ENCODE data around the gene GALNT4. TPM values are rescaled to one million over a fixed set of nuclear protein-coding genes. Genes with fewer than 3 reads are reported as not detected.

GALNT4 gene
- total RNA-seq, 3 donors from 2014 or later: 4.1 to 7.1 (median 5.5) TPM

- ATAC-seq (no peak), DNase-seq (no peak)
- H3K9me3 Mint-ChIP-seq: no peaks in the 10 kb centered on the region
- peaks cover 27% of the 10 kb centered on the region for H3K36me3 Mint-ChIP-seq (ENCODE audit: insufficient read depth)
- H3K4me3 Mint-ChIP-seq: peak overlapping the region; percentile 64
- no peaks in the 10 kb centered on the region for H3K27me3 Mint-ChIP-seq (ENCODE audit: low read depth)
- H3K4me1 Mint-ChIP-seq (ENCODE audit: low read depth): peaks cover 54% of the 10 kb centered on the region
Observed at GRCh38 chr12:89521364-89522223, 3.0 kb downstream of the GALNT4 start.

GRCh38 chr12:89517720-89518119 is 6.9 kb downstream of the GALNT4 start:
- peaks cover 15% of the 10 kb centered on the region for H3K36me3 Mint-ChIP-seq (ENCODE audit: insufficient read depth)
- H3K9me3 Mint-ChIP-seq: no peaks in the 10 kb centered on the region
- DNase-seq (no peak), ATAC-seq (no peak)
- H3K27me3 Mint-ChIP-seq (ENCODE audit: low read depth): no peaks in the 10 kb centered on the region
- no peak overlapping the region for H3K4me3 Mint-ChIP-seq
- peaks cover 33% of the 10 kb centered on the region for H3K4me1 Mint-ChIP-seq (ENCODE audit: low read depth)

- Mint-ChIP-seq H3K27me3 (ENCODE audit: low read depth) (no peaks in the 10 kb centered on the region), H3K9me3 (no peaks in the 10 kb centered on the region), H3K4me3 (no peak overlapping the region), H3K4me1 (ENCODE audit: low read depth) (peaks cover 27% of the 10 kb centered on the region), H3K36me3 (ENCODE audit: insufficient read depth) (peaks cover 10% of the 10 kb centered on the region)
- DNase-seq: no peak
- ATAC-seq: no peak
Observed at GRCh38 chr12:89516633-89517032, 8.0 kb downstream of the GALNT4 start.

- DNase-seq: no peak
- H3K9me3 Mint-ChIP-seq: no peaks in the 10 kb centered on the region
- H3K27me3 Mint-ChIP-seq (ENCODE audit: low read depth): no peaks in the 10 kb centered on the region
- peaks cover 16% of the 10 kb centered on the region for H3K4me1 Mint-ChIP-seq (ENCODE audit: low read depth)
- ATAC-seq: peak in 1 of 2 donors; percentile 35
- H3K36me3 Mint-ChIP-seq (ENCODE audit: insufficient read depth): peaks cover 5% of the 10 kb centered on the region
- no peak overlapping the region for H3K4me3 Mint-ChIP-seq
Observed at GRCh38 chr12:89514751-89515150, 9.8 kb downstream of the GALNT4 start.

- ATAC-seq: no peak
- no peaks in the 10 kb centered on the region for H3K27me3 Mint-ChIP-seq (ENCODE audit: low read depth)
- no peak for DNase-seq
- peaks cover 10% of the 10 kb centered on the region for H3K4me1 Mint-ChIP-seq (ENCODE audit: low read depth)
- H3K9me3 Mint-ChIP-seq: no peaks in the 10 kb centered on the region
- peaks cover 1% of the 10 kb centered on the region for H3K36me3 Mint-ChIP-seq (ENCODE audit: insufficient read depth)
- H3K4me3 Mint-ChIP-seq: no peak overlapping the region
Observed at GRCh38 chr12:89513544-89513943, 11.1 kb downstream of the GALNT4 start.

- H3K27me3 Mint-ChIP-seq (ENCODE audit: low read depth): no peaks in the 10 kb centered on the region
- peaks cover 3% of the 10 kb centered on the region for H3K36me3 Mint-ChIP-seq (ENCODE audit: insufficient read depth)
- H3K4me1 Mint-ChIP-seq (ENCODE audit: low read depth): peaks cover 14% of the 10 kb centered on the region
- H3K4me3 Mint-ChIP-seq: no peak overlapping the region
- no peak for DNase-seq
- no peaks in the 10 kb centered on the region for H3K9me3 Mint-ChIP-seq
- ATAC-seq: no peak
Observed at GRCh38 chr12:89507015-89507824, 17.4 kb downstream of the GALNT4 start.

- Mint-ChIP-seq H3K4me3 (no peak overlapping the region), H3K36me3 (ENCODE audit: insufficient read depth) (peaks cover 6% of the 10 kb centered on the region), H3K9me3 (no peaks in the 10 kb centered on the region), H3K27me3 (ENCODE audit: low read depth) (no peaks in the 10 kb centered on the region), H3K4me1 (ENCODE audit: low read depth) (peaks cover 14% of the 10 kb centered on the region)
- ATAC-seq: no peak
- DNase-seq: no peak
Observed at GRCh38 chr12:89506050-89506449, 18.5 kb downstream of the GALNT4 start.

GRCh38 chr12:89504560-89505346 is 19.8 kb downstream of the GALNT4 start:
- DNase-seq: no peak
- Mint-ChIP-seq H3K4me3 (no peak overlapping the region), H3K4me1 (ENCODE audit: low read depth) (peaks cover 14% of the 10 kb centered on the region), H3K27me3 (ENCODE audit: low read depth) (no peaks in the 10 kb centered on the region), H3K9me3 (no peaks in the 10 kb centered on the region), H3K36me3 (ENCODE audit: insufficient read depth) (peaks cover 14% of the 10 kb centered on the region)
- no peak for ATAC-seq

GRCh38 chr12:89501793-89502192 is 22.8 kb downstream of the GALNT4 start:
- H3K27me3 Mint-ChIP-seq (ENCODE audit: low read depth): no peaks in the 10 kb centered on the region
- H3K4me3 Mint-ChIP-seq: no peak overlapping the region
- no peaks in the 10 kb centered on the region for H3K9me3 Mint-ChIP-seq
- DNase-seq (no peak), ATAC-seq (no peak)
- peaks cover 29% of the 10 kb centered on the region for H3K36me3 Mint-ChIP-seq (ENCODE audit: insufficient read depth)
- H3K4me1 Mint-ChIP-seq (ENCODE audit: low read depth): peaks cover 10% of the 10 kb centered on the region

- ATAC-seq (no peak), DNase-seq (no peak)
- no peaks in the 10 kb centered on the region for H3K9me3 Mint-ChIP-seq
- H3K4me3 Mint-ChIP-seq: no peak overlapping the region
- no peaks in the 10 kb centered on the region for H3K27me3 Mint-ChIP-seq (ENCODE audit: low read depth)
- peaks cover 33% of the 10 kb centered on the region for H3K36me3 Mint-ChIP-seq (ENCODE audit: insufficient read depth)
- H3K4me1 Mint-ChIP-seq (ENCODE audit: low read depth): peaks cover 15% of the 10 kb centered on the region
Observed at GRCh38 chr12:89499857-89500256, 24.7 kb downstream of the GALNT4 start.

- Mint-ChIP-seq H3K27me3 (ENCODE audit: low read depth) (no peaks in the 10 kb centered on the region), H3K4me1 (ENCODE audit: low read depth) (peaks cover 27% of the 10 kb centered on the region), H3K9me3 (no peaks in the 10 kb centered on the region), H3K4me3 (no peak overlapping the region), H3K36me3 (ENCODE audit: insufficient read depth) (peaks cover 41% of the 10 kb centered on the region)
- DNase-seq (no peak), ATAC-seq (no peak)
Observed at GRCh38 chr12:89497467-89497866, 27.1 kb downstream of the GALNT4 start.

GRCh38 chr12:89497005-89497404 is 27.6 kb downstream of the GALNT4 start:
- no peaks in the 10 kb centered on the region for H3K9me3 Mint-ChIP-seq
- no peak for ATAC-seq
- H3K27me3 Mint-ChIP-seq (ENCODE audit: low read depth): no peaks in the 10 kb centered on the region
- H3K4me3 Mint-ChIP-seq: no peak overlapping the region
- H3K36me3 Mint-ChIP-seq (ENCODE audit: insufficient read depth): peaks cover 41% of the 10 kb centered on the region
- H3K4me1 Mint-ChIP-seq (ENCODE audit: low read depth): peaks cover 27% of the 10 kb centered on the region
- no peak for DNase-seq

GRCh38 chr12:89494411-89495231 is 30.0 kb downstream of the GALNT4 start:
- Mint-ChIP-seq H3K9me3 (no peaks in the 10 kb centered on the region), H3K27me3 (ENCODE audit: low read depth) (no peaks in the 10 kb centered on the region), H3K36me3 (ENCODE audit: insufficient read depth) (peaks cover 38% of the 10 kb centered on the region), H3K4me1 (ENCODE audit: low read depth) (peaks cover 27% of the 10 kb centered on the region), H3K4me3 (peak overlapping the region; percentile 54)
- ATAC-seq (peak; percentile 92 to 93), DNase-seq (peak; percentile 5)

Measured in activated T-cell treated with anti-CD3 and anti-CD28 coated beads, Interleukin-2, amount 50 U/mL, for 4 hours (primary cell).